UCSD-AML1 (cell line): Measurements from ENCODE around the gene BMS1.

Experiments used
- DNase-seq: peaks from one replicate; lab custom pipeline; 2025; ENCODE audit not compliant: unreplicated experiment; lab: John Stamatoyannopoulos, UW

The BMS1 gene

DNA sequence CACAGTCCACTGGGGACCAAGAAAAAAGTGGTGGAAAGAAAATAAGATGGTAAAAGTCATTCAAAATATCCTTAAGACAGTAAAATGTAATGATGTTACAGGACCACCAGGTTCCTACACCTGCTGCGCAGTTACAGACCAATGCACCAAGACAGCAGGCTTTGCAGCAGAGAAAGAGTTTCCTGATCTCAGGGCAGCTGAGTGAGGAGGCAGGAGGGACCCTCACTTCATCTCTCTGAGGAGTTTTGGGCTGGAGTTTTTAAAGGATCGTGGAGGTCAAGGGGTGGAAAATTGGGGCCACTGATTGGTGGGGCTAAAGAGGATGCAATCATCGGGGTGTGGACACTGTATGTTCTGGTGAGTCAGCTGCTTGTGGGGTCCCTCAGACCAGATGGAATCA lies 100.0 kb downstream of the BMS1 start:
- DNase-seq: no peak
